ENCODE data around the gene FRMD1. TPM values are rescaled to one million over a fixed set of nuclear protein-coding genes. Genes with fewer than 3 reads are reported as not detected.

The FRMD1 gene
- total and polyA plus RNA-seq, 2 donors (not counting 1 experiment from before 2014, with no cell fraction given): not detected

DNA sequence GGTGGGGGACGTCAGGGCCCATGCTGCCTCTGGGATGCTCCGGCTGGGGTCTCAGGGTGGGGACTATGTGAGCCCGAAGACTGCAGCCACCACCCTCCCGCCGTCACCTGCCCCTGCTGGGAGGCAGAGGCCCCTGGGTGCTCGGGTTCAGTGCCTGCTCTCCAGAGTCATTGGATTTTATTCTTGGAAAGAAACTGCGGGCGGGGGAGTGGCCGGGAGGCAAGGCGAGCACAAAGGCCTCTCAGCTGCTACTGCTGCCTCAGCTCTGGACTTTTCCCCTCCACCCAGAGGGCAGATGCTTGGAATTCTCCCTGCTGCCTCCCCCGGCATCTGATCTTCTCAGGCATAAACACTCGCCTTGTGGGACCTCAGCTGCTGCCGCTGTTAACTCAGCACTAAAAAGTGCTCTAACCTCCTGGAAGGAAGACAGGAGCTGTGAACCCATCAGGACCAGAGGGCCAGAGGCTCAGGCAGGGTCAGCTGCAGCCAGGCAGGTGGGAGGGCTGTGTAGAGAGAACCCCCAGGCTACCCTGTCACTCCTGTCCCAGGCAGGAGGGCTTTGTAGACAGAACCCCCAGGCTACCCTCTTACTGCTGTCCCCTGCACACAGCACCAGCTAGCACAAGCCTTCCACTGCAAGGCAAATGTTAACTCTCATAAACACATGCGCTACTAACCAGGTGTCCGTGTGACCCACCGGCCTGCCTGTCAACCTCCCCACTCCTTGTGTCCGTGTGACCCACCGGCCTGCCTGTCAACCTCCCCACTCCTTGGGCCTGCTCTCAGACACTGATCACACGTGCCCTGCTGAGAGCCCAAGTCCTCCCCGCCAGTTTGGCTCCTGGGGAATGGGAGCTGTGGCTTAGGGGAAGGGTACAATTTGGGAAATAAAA lies 9.4 kb upstream of the FRMD1 start:
- H3K36me3 ChIP-seq (replicated peaks in 1 of 2; ENCODE audit: control extremely low read depth in 1 of 2, control insufficient read depth in 1 of 2, extremely low read depth in 1 of 2, insufficient read depth in 2 of 2, low read length in 1 of 2): no peaks in the 10 kb centered on the region
- Mint-ChIP-seq H3K4me1 (no peaks in the 10 kb centered on the region), H3K27ac (no peak overlapping the region), H3K27me3 (no peaks in the 10 kb centered on the region), H3K9me3 (ENCODE audit: insufficient read depth) (peaks cover 5% of the 10 kb centered on the region), H3K4me3 (no peak overlapping the region)
- ChIA-PET POLR2A (no interaction called here), CTCF (no interaction called here)
- H3K9me3 ChIP-seq (ENCODE audit: control extremely low read depth in 1 of 3, control insufficient read depth in 2 of 3, insufficient read depth in 1 of 3, low read length in 2 of 3): peaks cover 0 to 35% (median 4%) of the 10 kb centered on the region in 3 donors
- TF ChIP-seq, protein P1, sequence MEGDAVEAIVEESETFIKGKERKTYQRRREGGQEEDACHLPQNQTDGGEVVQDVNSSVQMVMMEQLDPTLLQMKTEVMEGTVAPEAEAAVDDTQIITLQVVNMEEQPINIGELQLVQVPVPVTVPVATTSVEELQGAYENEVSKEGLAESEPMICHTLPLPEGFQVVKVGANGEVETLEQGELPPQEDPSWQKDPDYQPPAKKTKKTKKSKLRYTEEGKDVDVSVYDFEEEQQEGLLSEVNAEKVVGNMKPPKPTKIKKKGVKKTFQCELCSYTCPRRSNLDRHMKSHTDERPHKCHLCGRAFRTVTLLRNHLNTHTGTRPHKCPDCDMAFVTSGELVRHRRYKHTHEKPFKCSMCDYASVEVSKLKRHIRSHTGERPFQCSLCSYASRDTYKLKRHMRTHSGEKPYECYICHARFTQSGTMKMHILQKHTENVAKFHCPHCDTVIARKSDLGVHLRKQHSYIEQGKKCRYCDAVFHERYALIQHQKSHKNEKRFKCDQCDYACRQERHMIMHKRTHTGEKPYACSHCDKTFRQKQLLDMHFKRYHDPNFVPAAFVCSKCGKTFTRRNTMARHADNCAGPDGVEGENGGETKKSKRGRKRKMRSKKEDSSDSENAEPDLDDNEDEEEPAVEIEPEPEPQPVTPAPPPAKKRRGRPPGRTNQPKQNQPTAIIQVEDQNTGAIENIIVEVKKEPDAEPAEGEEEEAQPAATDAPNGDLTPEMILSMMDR (IDR thresholded peaks at IDR 0.05): no peak
- TF ChIP-seq EZH2 (IDR thresholded peaks at IDR 0.05; ENCODE audit: borderline replicate concordance, insufficient read depth, low read depth, low read length, poor library complexity, severe bottlenecking): no peak
- no peaks in the 10 kb centered on the region for H4K20me1 ChIP-seq (ENCODE audit: control insufficient read depth, insufficient read depth, low read length, poor library complexity, severe bottlenecking)
- H3K27me3 ChIP-seq (replicated peaks in 1 of 4; ENCODE audit: control extremely low read depth in 1 of 4, control insufficient read depth in 3 of 4, insufficient read depth in 4 of 4, low read length in 3 of 4): no peaks in the 10 kb centered on the region
- no peaks in the 10 kb centered on the region for H3K4me1 ChIP-seq (ENCODE audit: control insufficient read depth in 2 of 2, insufficient read depth in 2 of 2, low read length in 2 of 2)
- DNase-seq: no peak
- ATAC-seq (ENCODE audit: low read depth): no peak
- no peak overlapping the region for H3K27ac ChIP-seq (ENCODE audit: low read length in 2 of 2)
- no peak overlapping the region for H3K4me3 ChIP-seq (ENCODE audit: control extremely low read depth in 1 of 5, extremely low read depth in 1 of 5, insufficient read depth in 1 of 5, low read depth in 2 of 5, low read length in 4 of 5)
- no peaks in the 10 kb centered on the region for H3K79me2 ChIP-seq (ENCODE audit: control insufficient read depth, insufficient read depth, low read length)
- intact Hi-C loops (cut with micrococcal nuclease): no loop called here
- 86% methylated on average over 18 of the region's 20 CpGs for WGBS (ENCODE audit: insufficient coverage)
- no peak overlapping the region for H2AFZ ChIP-seq (ENCODE audit: insufficient read depth, low read depth, low read length, poor library complexity, severe bottlenecking)
- H3K9ac ChIP-seq (ENCODE audit: low read length): no peak overlapping the region
- no peak overlapping the region for H3K4me2 ChIP-seq (replicated peaks; ENCODE audit: low read depth, low read length, poor library complexity, severe bottlenecking)

DNA sequence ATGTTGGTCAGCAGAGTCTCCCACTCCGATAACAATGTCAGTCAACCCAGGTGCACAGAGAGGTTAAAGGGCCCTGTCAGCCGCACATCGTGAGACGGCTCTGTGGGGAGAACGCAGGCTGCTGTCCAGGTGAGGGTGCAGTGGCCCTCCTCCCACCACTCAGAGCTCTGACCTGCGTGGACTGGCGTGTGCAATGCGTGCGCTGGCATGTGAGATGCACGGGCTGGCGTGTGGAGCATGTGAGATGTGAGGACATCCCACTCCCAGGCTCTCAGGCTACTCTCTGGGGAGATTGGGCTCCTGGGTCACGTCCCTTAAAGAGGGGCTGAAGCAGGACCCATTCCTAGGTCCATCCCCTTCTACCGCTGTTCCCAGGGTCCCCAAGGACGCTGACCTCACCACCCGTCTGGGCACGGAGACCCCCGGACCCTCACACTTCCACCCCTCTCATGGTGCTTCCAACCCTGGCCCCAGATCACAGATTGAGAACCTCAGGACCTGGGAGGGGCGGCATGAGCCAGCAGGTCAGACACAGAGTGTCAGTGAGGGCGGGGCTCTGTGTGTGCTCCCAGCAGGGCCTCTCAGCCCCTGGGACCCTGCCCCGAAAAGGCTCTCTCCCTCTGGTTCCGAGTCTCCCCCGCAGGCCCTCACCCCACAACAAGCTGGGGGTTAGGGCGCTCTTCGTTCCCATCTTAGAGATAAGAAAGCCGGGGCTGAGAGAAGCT lies 8.6 kb upstream of the FRMD1 start:
- Mint-ChIP-seq H3K27ac (no peak overlapping the region), H3K4me3 (no peak overlapping the region), H3K4me1 (no peaks in the 10 kb centered on the region), H3K9me3 (ENCODE audit: insufficient read depth) (peaks cover 3% of the 10 kb centered on the region), H3K27me3 (no peaks in the 10 kb centered on the region)
- ChIA-PET POLR2A (no interaction called here), CTCF (no interaction called here)
- Histone ChIP-seq H2AFZ (ENCODE audit: insufficient read depth, low read depth, low read length, poor library complexity, severe bottlenecking) (no peak overlapping the region), H4K20me1 (ENCODE audit: control insufficient read depth, insufficient read depth, low read length, poor library complexity, severe bottlenecking) (no peaks in the 10 kb centered on the region), H3K27ac (ENCODE audit: low read length in 2 of 2) (no peak overlapping the region), H3K9me3 (ENCODE audit: control extremely low read depth in 1 of 3, control insufficient read depth in 2 of 3, insufficient read depth in 1 of 3, low read length in 2 of 3) (peaks cover 0 to 27% (median 3%) of the 10 kb centered on the region in 3 donors), H3K27me3 (replicated peaks in 1 of 4; ENCODE audit: control extremely low read depth in 1 of 4, control insufficient read depth in 3 of 4, insufficient read depth in 4 of 4, low read length in 3 of 4) (no peaks in the 10 kb centered on the region), H3K79me2 (ENCODE audit: control insufficient read depth, insufficient read depth, low read length) (no peaks in the 10 kb centered on the region), H3K4me3 (ENCODE audit: control extremely low read depth in 1 of 5, extremely low read depth in 1 of 5, insufficient read depth in 1 of 5, low read depth in 2 of 5, low read length in 4 of 5) (no peak overlapping the region), H3K4me2 (replicated peaks; ENCODE audit: low read depth, low read length, poor library complexity, severe bottlenecking) (no peak overlapping the region), H3K9ac (ENCODE audit: low read length) (no peak overlapping the region), H3K4me1 (ENCODE audit: control insufficient read depth in 2 of 2, insufficient read depth in 2 of 2, low read length in 2 of 2) (no peaks in the 10 kb centered on the region), H3K36me3 (replicated peaks in 1 of 2; ENCODE audit: control extremely low read depth in 1 of 2, control insufficient read depth in 1 of 2, extremely low read depth in 1 of 2, insufficient read depth in 2 of 2, low read length in 1 of 2) (no peaks in the 10 kb centered on the region)
- DNase-seq (no peak), ATAC-seq (ENCODE audit: low read depth) (no peak)
- 91% methylated on average over 14 of the region's 25 CpGs for WGBS (ENCODE audit: insufficient coverage)
- intact Hi-C loops (cut with micrococcal nuclease): no loop called here
- TF ChIP-seq, protein P1 (IDR thresholded peaks at IDR 0.05): no peak
- TF ChIP-seq EZH2 (IDR thresholded peaks at IDR 0.05; ENCODE audit: borderline replicate concordance, insufficient read depth, low read depth, low read length, poor library complexity, severe bottlenecking): no peak
